B cell (primary cell): ENCODE results near the gene EPAS1.

ENCODE experiments used
- CTCF ChIP-seq: fragments of 200-600 bp; IDR thresholded peaks from one replicate; pipeline ENCODE4 v1.8.0; 2022; ENCODE audit warnings: antibody characterized with exemption, mild to moderate bottlenecking
- EZH2 ChIP-seq: IDR thresholded peaks from 2 replicates; pipeline ENCODE4 v1.6.1; 2012; ENCODE audit warnings: borderline replicate concordance, low read depth, mild to moderate bottlenecking, moderate library complexity, low read length; ENCODE audit not compliant: insufficient read depth, poor library complexity, severe bottlenecking

GRCh38 chr2:46299365-46300263 lies 2.4 kb downstream of the EPAS1 start:
- TF ChIP-seq CTCF (no peak), EZH2 (peak; percentile 77)
